ENCODE data around the gene SORL1.

SORL1 gene

GRCh38 chr11:121540627-121541026 is 88.5 kb downstream of the SORL1 start:
- DNase-seq = no peak

GRCh38 chr11:121543836-121544380 is 91.8 kb downstream of the SORL1 start:
- no peak for DNase-seq

- peak; percentile 24 for DNase-seq
These were observed 92.8 kb downstream of the SORL1 start for GRCh38 chr11:121544956-121545355.

DNA sequence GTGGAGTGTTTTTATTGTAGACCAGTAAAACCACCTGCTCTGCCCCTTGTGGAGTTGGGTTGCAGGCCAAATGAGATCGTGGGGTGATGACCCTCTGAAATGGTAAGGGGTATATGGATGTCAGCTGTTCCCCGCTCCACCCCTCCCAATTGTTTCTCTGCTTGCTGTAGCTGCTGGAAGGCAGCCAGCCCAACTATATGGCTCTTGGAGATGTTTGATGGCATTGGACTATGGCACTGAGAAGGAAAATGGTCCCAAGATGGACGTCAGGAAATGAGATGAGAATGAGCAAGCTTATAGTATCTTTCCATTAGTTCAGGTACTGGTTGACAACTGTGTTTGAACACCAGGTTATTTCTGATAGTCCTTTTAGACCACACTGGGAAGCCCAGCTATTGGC is 95.5 kb downstream of the SORL1 start:
- DNase-seq = no peak

DNA sequence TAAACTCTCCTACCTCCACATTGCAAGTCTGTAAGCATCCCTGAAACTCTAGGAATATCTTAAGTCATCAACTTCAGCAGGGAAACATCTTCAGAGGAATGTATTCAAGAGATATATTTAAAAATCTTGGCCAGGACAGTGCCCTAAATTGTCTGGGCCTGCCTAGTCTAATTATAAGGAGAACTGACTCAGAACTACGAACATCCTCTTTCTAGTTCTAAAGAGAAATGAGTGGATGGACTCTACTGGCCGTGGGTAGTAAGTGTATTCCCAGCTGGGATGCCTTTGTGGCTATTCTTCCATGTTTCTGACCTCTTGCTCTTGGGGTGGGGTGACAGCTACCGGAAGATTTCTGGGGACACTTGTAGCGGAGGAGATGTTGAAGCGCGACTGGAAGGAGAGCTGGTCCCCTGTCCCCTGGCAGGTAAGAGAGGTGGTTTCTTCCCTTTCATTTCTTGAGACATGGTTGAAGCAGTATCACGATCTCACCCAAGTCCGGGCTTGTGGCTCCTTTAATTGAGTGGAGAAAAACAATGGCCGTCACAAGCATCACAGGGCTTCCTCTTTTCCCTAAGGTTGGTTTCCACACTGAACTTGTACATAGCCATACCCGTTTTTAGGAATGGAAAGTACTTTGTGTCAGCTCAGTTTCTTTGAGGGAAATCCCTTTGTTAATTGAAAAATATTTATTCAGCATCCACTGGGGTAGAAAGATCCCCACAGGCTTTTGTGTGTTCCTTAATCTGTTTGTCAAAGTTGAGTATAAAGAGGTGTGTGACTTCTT is 98.3 kb downstream of the SORL1 start:
- DNase-seq = no peak

DNA sequence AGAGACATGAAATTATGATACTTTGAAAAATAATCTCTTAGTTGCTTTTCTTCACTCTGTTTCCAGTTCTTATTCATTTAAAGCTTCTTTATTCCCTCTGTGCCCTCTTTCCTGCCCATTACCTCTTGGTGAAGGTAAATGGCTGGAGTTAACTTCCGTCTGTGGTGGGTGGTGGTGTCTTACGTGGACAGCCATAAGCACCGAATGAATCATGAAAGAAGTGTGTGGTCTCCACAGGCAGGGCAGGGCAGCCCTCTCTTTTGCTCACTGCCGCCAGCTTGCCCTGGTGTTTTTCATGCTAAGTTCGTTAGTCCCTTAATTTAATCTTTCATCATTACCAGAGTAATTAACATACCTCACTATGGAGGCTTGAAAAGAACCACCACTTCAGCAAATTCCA is 99.3 kb downstream of the SORL1 start:
- DNase-seq = no peak

DNA sequence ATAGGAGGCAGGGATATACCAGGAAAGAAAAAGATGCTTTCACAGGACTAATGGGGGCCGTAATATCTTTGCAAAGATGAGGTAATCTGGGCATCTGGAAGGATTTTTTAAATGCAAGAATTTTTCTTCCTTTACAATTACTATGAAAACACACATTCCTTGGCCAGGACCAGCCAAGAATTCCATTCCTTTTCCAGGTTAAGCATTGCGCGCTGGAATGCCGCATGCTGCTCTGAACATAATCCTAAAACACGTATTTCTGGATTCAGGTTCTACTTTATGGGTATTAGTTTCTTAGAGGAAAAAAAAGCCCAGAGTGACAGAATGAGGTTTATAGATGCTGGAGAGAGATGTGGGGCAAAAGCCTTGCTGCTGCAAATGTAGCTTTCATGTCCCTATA is 100.0 kb downstream of the SORL1 start:
- no peak for DNase-seq

GRCh38 chr11:121552644-121553043 is 100.5 kb downstream of the SORL1 start:
- no peak for DNase-seq

- no peak for DNase-seq
These were observed 101.3 kb downstream of the SORL1 start for GRCh38 chr11:121553389-121553788.

DNA sequence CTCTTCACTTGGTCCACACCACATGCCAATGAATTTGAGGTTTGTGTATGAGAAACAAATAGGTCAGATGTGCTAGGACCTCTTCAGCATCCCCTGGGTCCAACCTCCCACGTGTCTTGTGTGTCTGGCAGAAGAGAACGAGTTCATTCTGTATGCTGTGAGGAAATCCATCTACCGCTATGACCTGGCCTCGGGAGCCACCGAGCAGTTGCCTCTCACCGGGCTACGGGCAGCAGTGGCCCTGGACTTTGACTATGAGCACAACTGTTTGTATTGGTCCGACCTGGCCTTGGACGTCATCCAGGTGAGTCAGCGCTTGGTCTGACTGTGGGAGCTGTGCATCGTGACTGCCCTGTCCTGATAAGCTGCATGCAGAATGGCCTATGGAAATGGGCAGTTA is 101.7 kb downstream of the SORL1 start:
- no peak for DNase-seq

- no peak for DNase-seq
These were observed 102.4 kb downstream of the SORL1 start for GRCh38 chr11:121554552-121554951.

DNA sequence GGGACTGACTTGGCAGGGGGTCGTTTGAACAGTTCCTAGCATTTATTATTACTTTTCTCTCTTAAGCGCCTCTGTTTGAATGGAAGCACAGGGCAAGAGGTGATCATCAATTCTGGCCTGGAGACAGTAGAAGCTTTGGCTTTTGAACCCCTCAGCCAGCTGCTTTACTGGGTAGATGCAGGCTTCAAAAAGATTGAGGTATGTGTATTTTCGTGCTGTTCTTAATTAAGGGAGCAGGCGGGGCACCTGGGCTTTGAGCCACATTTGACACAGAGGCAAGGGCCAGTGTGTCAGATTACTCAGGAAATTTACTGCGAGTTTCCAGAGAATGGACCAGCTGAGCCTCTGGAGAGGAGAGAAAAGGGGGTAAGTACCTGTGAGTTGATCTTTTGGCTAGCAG is 103.0 kb downstream of the SORL1 start:
- no peak for DNase-seq

GRCh38 chr11:121556937-121557336 is 104.8 kb downstream of the SORL1 start:
- no peak for DNase-seq

DNA sequence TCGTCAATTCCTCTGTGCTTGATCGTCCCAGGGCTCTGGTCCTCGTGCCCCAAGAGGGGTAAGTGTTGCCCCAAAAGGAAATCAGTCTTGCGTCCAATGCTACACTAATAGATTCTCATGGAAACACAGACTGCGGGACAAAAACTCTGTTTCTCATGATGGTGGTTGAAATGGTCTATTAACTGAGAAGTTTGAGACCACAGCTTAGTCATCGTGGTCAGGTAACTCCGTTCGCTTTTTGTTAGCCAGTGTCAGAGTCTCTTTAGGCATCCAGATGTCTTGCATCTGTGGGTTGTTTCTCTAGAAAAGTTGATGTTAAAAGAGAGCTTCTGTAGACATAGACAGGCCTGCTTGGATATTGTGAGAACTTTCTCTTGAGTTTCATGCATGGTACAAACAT is 105.2 kb downstream of the SORL1 start:
- DNase-seq = no peak

GRCh38 chr11:121559606-121560200 is 107.6 kb downstream of the SORL1 start:
- DNase-seq = no peak

GRCh38 chr11:121560236-121560635 is 108.1 kb downstream of the SORL1 start:
- DNase-seq = no peak

GRCh38 chr11:121561240-121561639 is 109.1 kb downstream of the SORL1 start:
- DNase-seq = no peak

DNA sequence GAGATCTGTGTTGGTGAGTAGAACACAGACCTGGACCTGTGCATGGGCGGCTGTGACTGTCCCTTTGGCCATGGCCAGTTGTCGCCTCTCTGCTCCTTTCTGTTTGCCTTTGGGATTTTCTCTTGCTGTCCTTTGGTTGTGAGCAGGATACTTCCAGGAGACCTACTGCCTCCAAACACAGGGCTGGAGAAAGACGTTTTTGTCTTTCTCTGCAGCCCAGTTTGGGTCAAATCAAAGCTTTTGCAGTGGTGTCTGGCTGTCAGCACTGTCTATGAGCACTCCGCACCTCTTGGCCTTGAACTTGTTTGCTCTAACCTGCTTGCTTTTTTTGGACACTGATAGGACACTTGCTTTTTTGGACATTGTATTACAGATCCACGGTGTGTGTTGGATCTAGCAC is 109.6 kb downstream of the SORL1 start:
- DNase-seq = no peak

GRCh38 chr11:121563003-121563402 is 110.9 kb downstream of the SORL1 start:
- DNase-seq = no peak

GRCh38 chr11:121563900-121564822 is 112.0 kb downstream of the SORL1 start:
- no peak for DNase-seq

DNA sequence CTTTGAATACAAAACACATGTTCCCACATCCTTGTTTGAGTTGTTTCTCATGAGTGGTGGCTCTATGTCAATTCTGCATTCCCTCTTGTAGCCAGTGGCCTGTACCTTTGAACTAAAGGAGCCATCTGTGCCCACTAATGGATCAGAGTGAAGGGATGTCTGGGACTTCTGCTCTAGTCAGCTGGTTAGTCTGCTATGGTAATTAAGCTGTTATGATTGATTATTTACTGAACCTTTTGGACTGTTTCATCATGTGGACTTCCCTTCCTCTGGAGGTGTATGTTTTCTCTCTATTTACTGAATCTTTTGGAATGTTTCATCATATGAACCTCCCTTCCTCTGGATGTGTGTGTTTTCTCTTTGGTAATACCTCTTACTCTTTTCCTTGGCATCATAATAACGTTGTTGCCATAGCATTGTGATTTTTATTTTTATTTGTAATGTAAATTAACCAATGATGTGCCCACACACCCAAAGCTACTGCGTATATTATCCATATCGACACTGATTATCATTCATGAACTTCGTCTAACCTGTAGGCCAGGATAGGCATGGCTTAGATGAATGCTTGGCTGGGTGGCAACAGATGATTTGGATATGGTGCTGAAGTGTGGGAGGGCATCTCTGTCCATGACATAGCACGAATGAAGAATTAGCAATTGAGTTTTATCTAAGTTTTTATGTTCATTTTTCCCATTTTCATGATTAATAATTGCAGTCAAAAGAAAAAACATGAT is 113.0 kb downstream of the SORL1 start:
- no peak for DNase-seq

DNA sequence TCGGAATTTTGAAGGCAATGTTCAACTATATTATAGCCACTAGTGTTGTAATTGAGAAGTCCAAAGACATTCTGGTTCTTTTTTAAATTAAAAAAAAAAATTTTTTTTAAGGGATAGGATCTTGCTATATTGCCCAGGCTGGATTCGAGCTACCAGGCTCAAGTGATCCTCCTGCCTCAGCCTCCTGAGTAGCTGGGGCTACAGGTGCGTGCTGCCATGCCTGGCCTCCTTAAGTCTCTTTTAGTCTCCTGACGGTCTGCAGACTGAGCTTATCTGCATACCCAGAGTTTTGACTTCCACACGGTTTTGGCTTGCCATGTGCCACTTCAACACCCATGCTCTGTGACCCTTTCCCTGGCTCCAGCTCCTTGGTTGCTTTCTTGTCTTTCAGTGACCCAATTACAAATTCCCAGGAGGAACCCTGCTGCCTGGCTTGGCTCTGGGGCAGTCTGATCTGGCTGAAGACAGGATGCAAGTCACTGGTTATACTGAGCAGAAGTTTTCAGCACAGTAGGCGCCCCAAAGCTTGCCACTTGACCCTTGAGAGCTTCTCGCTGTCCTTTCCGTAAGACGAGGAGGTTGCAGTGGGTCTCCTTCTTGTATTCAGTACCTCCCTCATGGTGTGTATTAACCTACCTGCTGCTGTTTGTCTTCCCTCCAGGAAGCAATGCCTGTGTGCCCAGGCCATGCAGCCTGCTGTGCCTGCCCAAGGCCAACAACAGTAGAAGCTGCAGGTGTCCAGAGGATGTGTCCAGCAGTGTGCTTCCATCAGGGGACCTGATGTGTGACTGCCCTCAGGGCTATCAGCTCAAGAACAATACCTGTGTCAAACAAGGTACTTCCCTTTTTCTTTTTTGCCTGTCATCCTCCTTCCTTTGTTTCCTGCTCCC is 114.4 kb downstream of the SORL1 start:
- no peak for DNase-seq
